K562 (cell line): ENCODE measurements around the gene HAPSTR1. TPM values are rescaled to one million over a fixed set of nuclear protein-coding genes. Genes with fewer than 3 reads are reported as not detected.

Experiments
- MAZ ChIP-seq, 2 experiments: fragments of 450-650 bp in 1 of 2; sonication (generic) in 1 of 2; formaldehyde crosslinking; IDR thresholded peaks in 1 of 2; conservative IDR thresholded peaks in 1 of 2; 2 replicates each; pipeline versions ENCODE4 v1.4.0 to v1.5.0; 2020; ENCODE audit warnings: mild to moderate bottlenecking in 1 of 2, missing genetic modification reagents in 1 of 2
- NFYB ChIP-seq: IDR thresholded peaks from 2 replicates; pipeline ENCODE4 v1.6.1; 2011; ENCODE audit warnings: mild to moderate bottlenecking, moderate library complexity; ENCODE audit not compliant: insufficient read length; ENCODE audit errors: extremely low read depth
- POLR2A ChIP-seq: fragments of 450-650 bp; conservative IDR thresholded peaks from 2 replicates; pipeline ENCODE4 v1.6.1; 2016
- PTBP1 ChIP-seq: fragments of 200-400 bp; formaldehyde crosslinking; IDR thresholded peaks from 2 replicates; pipeline ENCODE4 v1.6.1; 2017; ENCODE audit warnings: low read depth, low read length
- RBFOX2 ChIP-seq: fragments of 200-400 bp; formaldehyde crosslinking; IDR thresholded peaks from 2 replicates; pipeline ENCODE4 v1.6.1; 2017; ENCODE audit warnings: low read depth, mild to moderate bottlenecking, low read length, moderate library complexity
- RBM22 ChIP-seq: fragments of 200-400 bp; formaldehyde crosslinking; IDR thresholded peaks from 2 replicates; pipeline ENCODE4 v1.6.1; 2018; ENCODE audit warnings: low read length, low read depth; ENCODE audit not compliant: poor library complexity, severe bottlenecking
- YY1 ChIP-seq, 3 experiments: IDR thresholded peaks; 2 replicates each; pipeline ENCODE4 v1.6.1; 2011; ENCODE audit warnings: low read length in 2 of 3, mild to moderate bottlenecking in 2 of 3, moderate library complexity in 2 of 3, borderline replicate concordance in 1 of 3, control low read depth in 1 of 3, low read depth in 1 of 3; ENCODE audit not compliant: insufficient read depth in 3 of 3, insufficient replicate concordance in 2 of 3, control insufficient read depth in 1 of 3, insufficient read length in 1 of 3; ENCODE audit errors: extremely low read depth in 1 of 3
- ZBTB40 ChIP-seq, 2 experiments: fragments of 450-650 bp in 1 of 2; sonication (generic) in 1 of 2; formaldehyde crosslinking in 1 of 2; IDR thresholded peaks; 2 replicates each; pipeline versions ENCODE4 v1.7.1 to v1.9.0; 2016 to 2022; ENCODE audit warnings: inconsistent platforms in 1 of 2, mild to moderate bottlenecking in 1 of 2, missing genetic modification reagents in 1 of 2
- ZNF146 ChIP-seq: IDR thresholded peaks from one replicate; pipeline ENCODE4 v1.6.1; 2018; ENCODE audit warnings: missing compliant biosample characterization; ENCODE audit not compliant: unreplicated experiment
- ZNF592 ChIP-seq: fragments of 450-650 bp; IDR thresholded peaks from 2 replicates; pipeline ENCODE4 v1.6.1; 2017; ENCODE audit warnings: antibody characterized with exemption, mild to moderate bottlenecking
- ZNF699 ChIP-seq: fragments of 250-450 bp; sonication (Bioruptor Pico); IDR thresholded peaks from 2 replicates; pipeline ENCODE4 v1.8.0; 2021; ENCODE audit warnings: mild to moderate bottlenecking, moderate library complexity; ENCODE audit not compliant: insufficient replicate concordance
- polyA plus RNA-seq, 8 experiments: library from polyadenylated mRNA; depleted of rRNA in 4 of 8; stranded (reverse) in 5 of 8; unstranded in 3 of 8; fragments of >200 nt; fragmentation: Nextera tagmentation in 2 of 8; fragmentation: Illumina TruSeq in 1 of 8; extraction: Ambion mirVana in 2 of 8; extraction: Trizol in 1 of 8; gene quantifications; 2 replicates each; pipeline versions ENCODE4 v1.2.1 to v1.2.3, GENCODE V29; 2011 to 2014; ENCODE audit warnings: inconsistent platforms in 1 of 8, missing spikeins in 1 of 8
- total RNA-seq, 7 experiments: library from RNA; depleted of rRNA in 6 of 7; stranded (reverse); fragments of >200 nt in 6 of 7; fragmentation: Illumina TruSeq in 2 of 7; extraction: Trizol in 2 of 7; gene quantifications; 2 replicates each; pipeline versions ENCODE4 v1.2.1 to v1.2.3, GENCODE V29; 2011 to 2021; ENCODE audit warnings: low replicate concordance in 1 of 7

Gene HAPSTR1
- total and polyA plus RNA-seq, 9 of the 15 experiments (the other 6 are each of a cell fraction or from before 2014, with no cell fraction given) = 10.8 to 67.9 (median 36.5) TPM

- TF ChIP-seq RBM22 (peak; percentile 62), ZNF146 (CRISPR knock-in tag) (no peak), ZNF699 (CRISPR knock-in tag) (no peak), NFYB (no peak), MAZ (CRISPR knock-in tag; conservative IDR thresholded peaks at IDR 0.05 in 1 of 2, IDR thresholded peaks at IDR 0.05 in 1 of 2) (peak in 1 of 2 experiments; percentile 58; a peak in 1 of 4 replicates), ZBTB40 (IDR thresholded peaks at IDR 0.05) (0 out of 2 replicates have a peak, but pooled peaks have one; percentile 28), ZBTB40 (CRISPR knock-in tag; IDR thresholded peaks at IDR 0.05) (no peak), ZNF592 (no peak), PTBP1 (no peak), RBFOX2 (peak; percentile 67), POLR2A (peak; percentile 44; the same call in 1 of the 2 replicates), YY1 (IDR thresholded peaks at IDR 0.05; ENCODE audit: borderline replicate concordance in 1 of 3, control insufficient read depth in 1 of 3, extremely low read depth in 1 of 3, insufficient read depth in 3 of 3, insufficient read length in 1 of 3, insufficient replicate concordance in 2 of 3, low read depth in 1 of 3, low read length in 2 of 3) (peak; percentile 42 to 86 (median 75))
Measured at GRCh38 chr16:9092282-9092977, 986 bp downstream of the HAPSTR1 start (continued).
